Measurements from ENCODE around the gene PCP2. TPM values are rescaled to one million over a fixed set of nuclear protein-coding genes. Genes with fewer than 3 reads are reported as not detected.

Gene PCP2
- total RNA-seq, 4 donors from 2014 or later: 1.6 to 9.9 (median 1.6) TPM

DNA sequence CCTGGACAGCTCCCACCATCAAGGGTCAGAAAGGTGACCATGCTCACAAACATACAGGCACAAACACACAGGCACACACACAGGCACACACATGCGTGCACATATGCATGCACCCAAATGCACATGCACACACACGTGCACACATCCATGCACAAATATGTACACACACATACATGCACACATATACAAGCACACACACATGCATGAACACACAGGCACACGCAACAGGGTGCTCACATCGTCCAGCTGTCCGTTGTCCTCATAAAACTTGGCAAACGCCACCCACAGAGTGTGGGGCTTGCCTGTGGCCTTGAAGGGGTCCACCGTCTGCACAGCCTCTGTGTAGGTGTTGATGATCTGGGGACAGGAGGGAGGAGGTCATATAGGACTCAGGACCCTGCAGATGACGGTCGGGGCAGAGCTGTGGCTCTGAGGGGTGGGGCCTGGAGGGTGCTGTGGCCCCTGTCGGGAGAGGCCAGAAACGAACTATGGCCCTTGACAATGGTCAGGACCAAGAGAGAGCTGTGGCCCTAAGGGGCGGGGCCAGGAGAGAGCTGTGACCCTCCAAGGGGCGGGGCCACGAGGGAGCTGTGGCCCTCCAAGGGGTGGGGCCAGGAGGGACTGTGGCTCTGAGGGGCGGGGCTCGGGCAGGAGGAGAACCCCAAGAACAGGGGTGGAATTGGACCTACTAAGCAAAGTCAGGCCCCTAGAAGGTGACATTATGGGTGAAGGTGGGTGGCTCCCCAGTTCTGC lies 10.4 kb downstream of the PCP2 start:
- Histone ChIP-seq H3K27me3 (no peaks in the 10 kb centered on the region), H3K4me1 (peaks cover 37% of the 10 kb centered on the region), H3K27ac (no peak overlapping the region), H3K36me3 (peaks cover 84% of the 10 kb centered on the region), H3K9me3 (no peaks in the 10 kb centered on the region), H3K4me3 (no peak overlapping the region)
- TF ChIP-seq, protein P1, sequence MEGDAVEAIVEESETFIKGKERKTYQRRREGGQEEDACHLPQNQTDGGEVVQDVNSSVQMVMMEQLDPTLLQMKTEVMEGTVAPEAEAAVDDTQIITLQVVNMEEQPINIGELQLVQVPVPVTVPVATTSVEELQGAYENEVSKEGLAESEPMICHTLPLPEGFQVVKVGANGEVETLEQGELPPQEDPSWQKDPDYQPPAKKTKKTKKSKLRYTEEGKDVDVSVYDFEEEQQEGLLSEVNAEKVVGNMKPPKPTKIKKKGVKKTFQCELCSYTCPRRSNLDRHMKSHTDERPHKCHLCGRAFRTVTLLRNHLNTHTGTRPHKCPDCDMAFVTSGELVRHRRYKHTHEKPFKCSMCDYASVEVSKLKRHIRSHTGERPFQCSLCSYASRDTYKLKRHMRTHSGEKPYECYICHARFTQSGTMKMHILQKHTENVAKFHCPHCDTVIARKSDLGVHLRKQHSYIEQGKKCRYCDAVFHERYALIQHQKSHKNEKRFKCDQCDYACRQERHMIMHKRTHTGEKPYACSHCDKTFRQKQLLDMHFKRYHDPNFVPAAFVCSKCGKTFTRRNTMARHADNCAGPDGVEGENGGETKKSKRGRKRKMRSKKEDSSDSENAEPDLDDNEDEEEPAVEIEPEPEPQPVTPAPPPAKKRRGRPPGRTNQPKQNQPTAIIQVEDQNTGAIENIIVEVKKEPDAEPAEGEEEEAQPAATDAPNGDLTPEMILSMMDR (IDR thresholded peaks at IDR 0.05): no peak
- TF ChIP-seq POLR2A (IDR thresholded peaks at IDR 0.05) (no peak), POLR2AphosphoS5 (IDR thresholded peaks at IDR 0.05) (no peak), EP300 (IDR thresholded peaks at IDR 0.05) (no peak)
- 94% methylated on average over 6 of the region's 16 CpGs for WGBS
- DNase-seq (ENCODE audit: low spot score in 2 of 2): no peak

GRCh38 chr19:7620442-7621412 lies 12.8 kb downstream of the PCP2 start:
- no peak for DNase-seq (ENCODE audit: low spot score in 2 of 2)
- Histone ChIP-seq H3K36me3 (peaks cover 86% of the 10 kb centered on the region), H3K4me1 (peaks cover 30% of the 10 kb centered on the region), H3K27ac (peak overlapping the region; percentile 69), H3K27me3 (no peaks in the 10 kb centered on the region), H3K4me3 (no peak overlapping the region), H3K9me3 (no peaks in the 10 kb centered on the region)
- TF ChIP-seq POLR2A (IDR thresholded peaks at IDR 0.05) (no peak), POLR2AphosphoS5 (IDR thresholded peaks at IDR 0.05) (no peak), EP300 (IDR thresholded peaks at IDR 0.05) (no peak)
- TF ChIP-seq, protein P1 (IDR thresholded peaks at IDR 0.05): no peak
- WGBS: 93% methylated on average over 25 of the region's 57 CpGs

DNA sequence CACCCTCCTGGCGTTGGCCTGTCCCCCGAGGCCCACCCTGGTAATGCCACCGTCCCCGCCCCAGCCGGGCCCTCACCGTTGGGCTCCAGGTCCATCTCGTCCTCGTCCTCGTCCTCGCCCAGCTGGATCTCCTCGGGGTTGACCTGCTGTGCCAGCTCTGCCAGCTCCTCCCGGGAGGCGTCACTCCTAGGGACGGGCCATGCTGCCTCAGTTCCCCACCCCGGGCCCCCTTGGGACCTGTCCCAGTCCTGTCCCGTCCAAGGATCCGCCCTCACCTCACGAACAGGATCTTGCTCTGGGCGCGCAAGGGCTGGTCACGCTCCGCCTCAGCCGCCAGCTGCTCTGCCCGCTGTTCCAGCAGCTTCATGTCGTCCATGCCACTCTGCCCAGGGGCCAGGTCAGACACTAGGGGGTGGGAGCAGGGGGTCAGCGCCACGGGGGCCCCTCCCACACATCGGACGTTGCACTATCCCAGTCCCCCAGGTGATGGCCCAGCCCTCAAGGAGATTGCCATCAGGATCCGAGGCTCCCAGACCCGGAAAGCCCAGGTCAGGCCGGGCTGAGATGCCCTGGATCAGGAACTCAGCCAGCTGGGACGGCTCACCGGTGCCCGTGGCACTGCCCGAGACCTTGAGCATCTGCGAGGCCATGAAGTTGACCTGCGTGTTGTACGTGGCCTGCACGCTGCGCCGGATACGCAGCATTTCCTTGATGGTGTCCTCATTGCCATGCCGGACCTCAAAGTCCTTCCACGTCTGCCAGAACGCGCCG lies 13.7 kb downstream of the PCP2 start:
- peak overlapping the region; percentile 69 for H3K27ac ChIP-seq
- no peaks in the 10 kb centered on the region for H3K27me3 ChIP-seq
- peak overlapping the region; percentile 9 for H3K4me3 ChIP-seq
- no peaks in the 10 kb centered on the region for H3K9me3 ChIP-seq
- TF ChIP-seq POLR2AphosphoS5 (IDR thresholded peaks at IDR 0.05) (no peak), POLR2A (IDR thresholded peaks at IDR 0.05) (no peak), EP300 (IDR thresholded peaks at IDR 0.05) (no peak)
- TF ChIP-seq, protein P1 (IDR thresholded peaks at IDR 0.05): no peak
- H3K36me3 ChIP-seq: peaks cover 87% of the 10 kb centered on the region
- WGBS: 66% methylated on average over 11 of the region's 48 CpGs
- peaks cover 30% of the 10 kb centered on the region for H3K4me1 ChIP-seq
- DNase-seq (ENCODE audit: low spot score in 2 of 2): no peak

- peaks cover 79% of the 10 kb centered on the region for H3K36me3 ChIP-seq
- peaks cover 30% of the 10 kb centered on the region for H3K4me1 ChIP-seq
- peak overlapping the region; percentile 69 for H3K27ac ChIP-seq
- DNase-seq (ENCODE audit: low spot score in 2 of 2): no peak
- H3K27me3 ChIP-seq: no peaks in the 10 kb centered on the region
- peak overlapping the region; percentile 9 for H3K4me3 ChIP-seq
- H3K9me3 ChIP-seq: no peaks in the 10 kb centered on the region
- no peak for TF ChIP-seq POLR2A (IDR thresholded peaks at IDR 0.05)
- no peak for TF ChIP-seq EP300 (IDR thresholded peaks at IDR 0.05)
- TF ChIP-seq POLR2AphosphoS5 (IDR thresholded peaks at IDR 0.05): no peak
- TF ChIP-seq, protein P1 (IDR thresholded peaks at IDR 0.05): no peak
- WGBS: 85% methylated on average over 6 of the region's 21 CpGs
Measured at GRCh38 chr19:7618771-7619510, 14.6 kb downstream of the PCP2 start.

Data from suprapubic skin (tissue), 4 donors.